Measurements from ENCODE around the gene TWF2.
A peak's percentile ranks its signal among the peaks of the same experiment; 100 is the strongest.

The TWF2 gene

DNA sequence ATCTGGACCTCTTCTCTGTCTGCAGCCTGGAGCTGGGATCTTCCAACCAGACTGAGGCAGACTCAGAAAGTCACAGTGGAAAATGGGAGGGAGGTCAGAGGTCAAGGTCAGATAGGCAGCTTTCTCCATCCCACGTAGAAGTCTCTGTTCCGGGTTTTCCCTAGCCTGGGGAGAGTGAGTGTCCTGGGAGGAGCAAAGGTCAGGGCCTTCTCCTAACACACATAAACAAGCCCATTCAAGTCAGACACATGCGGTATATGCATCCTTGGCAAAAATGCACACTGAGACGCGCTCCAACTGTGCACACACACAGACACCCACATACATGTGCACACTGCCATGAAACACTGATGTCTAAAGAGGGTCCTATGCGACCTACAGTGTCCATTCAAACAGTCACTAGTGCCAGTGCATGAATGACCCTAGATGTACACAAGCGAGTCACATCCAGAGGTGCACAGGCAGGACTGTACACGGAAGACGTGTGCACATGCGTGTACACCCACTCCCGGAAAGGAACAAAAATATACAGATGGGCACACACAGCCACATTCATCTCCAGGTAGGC lies 681 bp downstream of the TWF2 start:
- DNase-seq (ENCODE audit: extremely low read depth, insufficient read length): no peak
- Histone ChIP-seq H3K27me3 (replicated peaks; ENCODE audit: control insufficient read depth, insufficient read depth, low read length) (no peaks in the 10 kb centered on the region), H3K4me3 (replicated peaks; ENCODE audit: low read depth, low read length) (peak overlapping the region; percentile 94), H3K36me3 (ENCODE audit: control insufficient read depth, insufficient read depth, low read length) (peaks cover 11% of the 10 kb centered on the region)
- TF ChIP-seq, protein P1, sequence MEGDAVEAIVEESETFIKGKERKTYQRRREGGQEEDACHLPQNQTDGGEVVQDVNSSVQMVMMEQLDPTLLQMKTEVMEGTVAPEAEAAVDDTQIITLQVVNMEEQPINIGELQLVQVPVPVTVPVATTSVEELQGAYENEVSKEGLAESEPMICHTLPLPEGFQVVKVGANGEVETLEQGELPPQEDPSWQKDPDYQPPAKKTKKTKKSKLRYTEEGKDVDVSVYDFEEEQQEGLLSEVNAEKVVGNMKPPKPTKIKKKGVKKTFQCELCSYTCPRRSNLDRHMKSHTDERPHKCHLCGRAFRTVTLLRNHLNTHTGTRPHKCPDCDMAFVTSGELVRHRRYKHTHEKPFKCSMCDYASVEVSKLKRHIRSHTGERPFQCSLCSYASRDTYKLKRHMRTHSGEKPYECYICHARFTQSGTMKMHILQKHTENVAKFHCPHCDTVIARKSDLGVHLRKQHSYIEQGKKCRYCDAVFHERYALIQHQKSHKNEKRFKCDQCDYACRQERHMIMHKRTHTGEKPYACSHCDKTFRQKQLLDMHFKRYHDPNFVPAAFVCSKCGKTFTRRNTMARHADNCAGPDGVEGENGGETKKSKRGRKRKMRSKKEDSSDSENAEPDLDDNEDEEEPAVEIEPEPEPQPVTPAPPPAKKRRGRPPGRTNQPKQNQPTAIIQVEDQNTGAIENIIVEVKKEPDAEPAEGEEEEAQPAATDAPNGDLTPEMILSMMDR (IDR thresholded peaks at IDR 0.05; ENCODE audit: insufficient read depth, low read length, poor library complexity, severe bottlenecking): no peak

DNA sequence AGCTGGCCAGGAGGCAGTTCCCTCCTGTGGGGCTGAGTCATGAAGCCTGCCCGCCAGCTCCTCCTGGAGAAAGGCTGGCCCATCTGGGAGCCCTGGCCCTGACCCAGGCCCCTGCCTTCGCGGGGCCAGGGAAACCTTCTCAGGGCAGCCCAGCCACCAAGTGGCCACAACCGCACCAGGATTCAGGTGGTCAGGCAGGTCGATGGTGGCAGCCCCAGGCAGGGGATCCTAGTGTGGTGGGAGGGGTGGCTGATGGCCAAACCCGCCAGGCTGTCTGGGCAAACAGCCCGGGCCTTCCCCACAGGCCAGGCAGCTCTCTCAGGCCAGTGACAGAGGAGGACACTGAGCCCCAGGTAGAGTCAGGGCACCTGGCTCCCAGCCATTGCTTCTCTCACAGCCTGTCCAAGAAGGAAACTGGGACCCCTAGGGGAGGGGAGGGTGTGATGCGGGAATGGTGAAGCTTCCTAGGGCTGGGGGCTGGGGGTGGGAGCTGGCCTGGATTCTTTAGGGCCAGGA lies 1.2 kb downstream of the TWF2 start:
- Histone ChIP-seq H3K36me3 (ENCODE audit: control insufficient read depth, insufficient read depth, low read length) (peaks cover 11% of the 10 kb centered on the region), H3K4me3 (replicated peaks; ENCODE audit: low read depth, low read length) (peak overlapping the region; percentile 94), H3K27me3 (replicated peaks; ENCODE audit: control insufficient read depth, insufficient read depth, low read length) (no peaks in the 10 kb centered on the region)
- no peak for DNase-seq (ENCODE audit: extremely low read depth, insufficient read length)
- TF ChIP-seq, protein P1 (IDR thresholded peaks at IDR 0.05; ENCODE audit: insufficient read depth, low read length, poor library complexity, severe bottlenecking): no peak

DNA sequence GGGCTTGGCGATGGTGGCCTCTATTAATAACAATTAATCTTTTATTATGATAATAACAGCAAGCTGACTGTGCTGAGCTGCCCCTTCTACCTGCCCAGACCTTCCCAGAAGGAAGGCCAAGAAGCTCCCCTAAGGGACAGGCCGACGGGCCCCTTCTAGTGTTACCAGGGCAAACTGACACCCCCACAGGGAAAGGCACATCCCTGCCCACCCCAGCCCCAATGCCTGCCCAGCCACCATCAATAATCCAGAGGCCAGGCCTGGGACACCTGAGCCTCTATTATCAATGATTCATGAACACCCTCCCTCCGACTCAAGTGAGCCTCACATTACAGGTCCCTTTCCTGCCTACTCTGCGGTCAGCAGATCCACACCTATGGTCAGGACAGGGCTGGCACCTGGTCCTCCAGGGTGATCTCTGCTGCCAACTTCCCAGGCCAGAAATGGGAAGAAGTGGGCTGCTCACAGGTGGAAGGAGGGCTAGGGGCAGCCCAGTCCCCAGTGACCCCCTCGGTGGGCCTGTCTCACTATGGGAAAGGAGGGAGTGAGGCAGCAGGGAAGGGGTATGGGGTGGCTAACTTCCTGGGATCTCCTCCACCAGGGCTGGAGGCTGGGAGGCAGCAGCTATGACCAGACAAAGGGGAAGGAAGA lies 1.8 kb downstream of the TWF2 start:
- TF ChIP-seq, protein P1 (IDR thresholded peaks at IDR 0.05; ENCODE audit: insufficient read depth, low read length, poor library complexity, severe bottlenecking): no peak
- no peak for DNase-seq (ENCODE audit: extremely low read depth, insufficient read length)
- Histone ChIP-seq H3K36me3 (ENCODE audit: control insufficient read depth, insufficient read depth, low read length) (peaks cover 11% of the 10 kb centered on the region), H3K27me3 (replicated peaks; ENCODE audit: control insufficient read depth, insufficient read depth, low read length) (no peaks in the 10 kb centered on the region), H3K4me3 (replicated peaks; ENCODE audit: low read depth, low read length) (peak overlapping the region; percentile 94)

DNA sequence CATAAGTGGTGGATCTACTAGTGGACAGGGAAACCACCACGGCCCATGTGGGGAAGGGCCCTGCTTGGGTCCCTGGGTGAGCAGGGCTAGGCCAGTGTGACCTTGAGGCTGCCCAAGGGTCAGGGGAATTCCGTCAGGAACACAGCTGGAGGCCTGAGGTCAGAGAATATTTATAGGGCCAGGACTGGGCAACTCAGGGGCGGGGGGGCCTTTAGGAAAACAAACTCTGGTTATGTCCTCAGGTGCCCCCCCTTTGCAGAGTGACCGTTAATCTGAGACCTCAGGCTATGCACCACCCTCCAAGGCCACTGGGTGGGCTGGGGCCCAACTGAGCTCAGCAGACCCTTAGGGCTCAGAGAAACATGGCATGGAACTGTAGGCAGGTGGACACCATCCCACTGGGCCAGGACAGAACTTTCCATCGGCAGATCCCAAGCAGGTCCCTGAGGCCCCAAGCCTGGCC lies 2.5 kb downstream of the TWF2 start:
- Histone ChIP-seq H3K4me3 (replicated peaks; ENCODE audit: low read depth, low read length) (no peak overlapping the region), H3K27me3 (replicated peaks; ENCODE audit: control insufficient read depth, insufficient read depth, low read length) (no peaks in the 10 kb centered on the region), H3K36me3 (ENCODE audit: control insufficient read depth, insufficient read depth, low read length) (peaks cover 15% of the 10 kb centered on the region)
- DNase-seq (ENCODE audit: extremely low read depth, insufficient read length): no peak
- TF ChIP-seq, protein P1 (IDR thresholded peaks at IDR 0.05; ENCODE audit: insufficient read depth, low read length, poor library complexity, severe bottlenecking): no peak

DNA sequence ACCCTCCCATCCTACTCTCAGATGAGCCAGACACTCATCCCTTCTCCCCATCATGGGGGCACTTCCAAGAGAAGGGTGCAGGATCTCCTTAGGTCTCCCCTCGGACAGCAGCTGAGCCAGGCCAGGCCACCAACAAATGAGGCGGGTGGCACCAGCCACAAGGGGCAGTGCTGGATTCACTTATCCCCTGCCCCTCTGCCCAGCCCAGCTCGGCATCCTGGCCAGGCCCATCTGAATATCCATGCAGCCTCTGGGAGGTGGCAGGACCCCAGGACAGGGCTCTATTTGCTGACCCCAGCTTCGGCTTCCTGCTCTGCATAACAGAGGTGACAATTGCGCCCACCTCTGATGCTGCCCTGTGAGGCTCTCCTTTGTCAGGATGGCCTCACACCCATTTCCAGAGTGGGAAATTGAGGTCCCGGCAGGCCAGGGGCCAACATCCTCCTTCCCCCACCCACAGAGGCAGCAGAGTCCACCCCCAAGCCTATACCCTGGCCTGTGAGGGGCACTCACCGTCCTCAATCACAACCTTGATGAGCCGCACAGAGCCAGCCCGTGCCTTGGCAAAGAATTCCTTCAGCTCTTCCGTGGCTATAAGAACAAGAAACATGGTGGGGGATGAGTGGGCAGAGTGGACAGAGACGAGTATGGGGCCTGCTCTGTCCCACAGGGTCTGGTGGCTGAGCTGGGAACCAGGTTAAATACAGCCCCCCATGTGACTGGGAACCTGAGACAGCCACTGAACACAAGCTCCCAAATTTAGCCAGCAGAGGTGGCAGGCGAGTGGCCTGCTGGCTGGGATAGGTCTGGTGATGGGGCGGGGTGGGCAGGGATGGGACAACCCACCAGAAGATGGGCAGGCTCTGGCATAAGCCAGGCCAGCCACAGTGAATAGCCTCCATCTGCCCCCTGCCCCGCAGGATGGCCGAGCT lies 4.2 kb downstream of the TWF2 start:
- TF ChIP-seq, protein P1 (IDR thresholded peaks at IDR 0.05; ENCODE audit: insufficient read depth, low read length, poor library complexity, severe bottlenecking): peak; percentile 7
- peaks cover 28% of the 10 kb centered on the region for H3K36me3 ChIP-seq (ENCODE audit: control insufficient read depth, insufficient read depth, low read length)

More for the DNA sequence above, 4.2 kb downstream of the TWF2 start:
- H3K27me3 ChIP-seq (replicated peaks; ENCODE audit: control insufficient read depth, insufficient read depth, low read length): no peaks in the 10 kb centered on the region
- DNase-seq (ENCODE audit: extremely low read depth, insufficient read length): no peak
- no peak overlapping the region for H3K4me3 ChIP-seq (replicated peaks; ENCODE audit: low read depth, low read length)
